HEK293 (cell line): ENCODE data around the gene OSGEPL1.

Experiments
- CTCF ChIA-PET: fragments of 350-600 bp; formaldehyde crosslinking; extraction: SDS; loops from one replicate; lab custom pipeline; 2021; ENCODE audit warnings: antibody characterized with exemption; lab: Yijun Ruan, JAX
- POLR2A ChIA-PET: fragments of 300-600 bp; formaldehyde crosslinking; extraction: SDS; loops from one replicate; lab custom pipeline; 2020; ENCODE audit warnings: antibody characterized with exemption, inconsistent platforms; lab: Yijun Ruan, JAX
- H3K27ac ChIP-seq: fragments of 200-500 bp; sonication (Bioruptor generic); 2 replicates; pipeline ENCODE4 v1.5.1; 2014; ENCODE audit warnings: low read depth, low read length, control low read depth, inconsistent platforms; ENCODE audit errors: extremely low read depth
- H3K36me3 ChIP-seq, 2 experiments: fragments of 200-500 bp in 1 of 2; sonication (Bioruptor generic) in 1 of 2; 1 replicate in 1 of 2; 2 replicates in 1 of 2; pipeline ENCODE4 v1.5.1; 2014 to 2017; ENCODE audit warnings: inconsistent platforms in 2 of 2, low read length in 2 of 2; ENCODE audit not compliant: control insufficient read depth in 2 of 2, insufficient read depth in 1 of 2
- H3K4me1 ChIP-seq: fragments of 200-500 bp; sonication (Bioruptor generic); 2 replicates; pipeline ENCODE4 v1.5.1; 2014; ENCODE audit warnings: mild to moderate bottlenecking, low read length, inconsistent platforms; ENCODE audit not compliant: control insufficient read depth, insufficient read depth
- H3K4me3 ChIP-seq: 2 replicates; pipeline ENCODE4 v1.5.1; 2011; ENCODE audit warnings: low read depth, mild to moderate bottlenecking, control low read depth, low read length, moderate library complexity
- H3K9me3 ChIP-seq: fragments of 200-500 bp; sonication (Bioruptor generic); 2 replicates; pipeline ENCODE4 v1.5.1; 2014; ENCODE audit warnings: low read depth, low read length, inconsistent platforms; ENCODE audit not compliant: control insufficient read depth, insufficient read depth
- MEIS1 ChIP-seq: sonication (generic); formaldehyde crosslinking; IDR thresholded peaks from 2 replicates; pipeline ENCODE4 v1.8.1; 2022; ENCODE audit warnings: missing genetic modification reagents, mild to moderate bottlenecking, borderline replicate concordance
- ZNF146 ChIP-seq: fragments of 450-650 bp; formaldehyde crosslinking; IDR thresholded peaks from 2 replicates; pipeline ENCODE4 v1.5.1; 2016; ENCODE audit warnings: missing biosample characterization, missing genetic modification characterization
- ZNF423 ChIP-seq: fragments of 450-650 bp; formaldehyde crosslinking; IDR thresholded peaks from 2 replicates; pipeline ENCODE4 v1.5.1; 2016; ENCODE audit warnings: missing biosample characterization, missing genetic modification characterization
- ZNF473 ChIP-seq: fragments of 450-650 bp; formaldehyde crosslinking; IDR thresholded peaks from 2 replicates; pipeline ENCODE4 v1.5.1; 2017; ENCODE audit warnings: missing biosample characterization, missing genetic modification characterization
- ZNF600 ChIP-seq: fragments of 450-650 bp; formaldehyde crosslinking; IDR thresholded peaks from 2 replicates; pipeline ENCODE4 v1.5.1; 2016; ENCODE audit warnings: missing biosample characterization, missing genetic modification characterization
- ZNF610 ChIP-seq: fragments of 450-650 bp; formaldehyde crosslinking; IDR thresholded peaks from 2 replicates; pipeline ENCODE4 v1.5.1; 2016; ENCODE audit warnings: missing biosample characterization, missing genetic modification characterization, borderline replicate concordance
- ZNF654 ChIP-seq: fragments of 450-650 bp; formaldehyde crosslinking; IDR thresholded peaks from 2 replicates; pipeline ENCODE4 v1.5.1; 2016; ENCODE audit warnings: low read depth, missing biosample characterization, missing genetic modification characterization

The OSGEPL1 gene

GRCh38 chr2:189700681-189701080, 61.9 kb downstream of the OSGEPL1 start:
- ChIA-PET POLR2A (no interaction called here), CTCF (interaction anchor here (0.5 to 2.2 kb wide), 9 partner anchors 10 to 1712 kb away, joined by 3 to 9 read pairs (median 3); no protein-coding TSS in a partner anchor)
- no peaks in the 10 kb centered on the region; a peak in 1 of 3 replicates for H3K36me3 ChIP-seq
- H3K4me1 ChIP-seq = no peaks in the 10 kb centered on the region
- no peak overlapping the region for H3K4me3 ChIP-seq
- H3K27ac ChIP-seq = no peak overlapping the region
- no peak for TF ChIP-seq ZNF423 (tag by site-specific recombination)
- TF ChIP-seq ZNF146 (tag by site-specific recombination) = peak; percentile 81
- TF ChIP-seq ZNF610 (tag by site-specific recombination) = no peak
- TF ChIP-seq, all 188 proteins: peak for 1
- no peaks in the 10 kb centered on the region for H3K9me3 ChIP-seq

GRCh38 chr2:189698020-189698887, 64.3 kb downstream of the OSGEPL1 start:
- H3K9me3 ChIP-seq = no peaks in the 10 kb centered on the region
- H3K4me1 ChIP-seq = no peaks in the 10 kb centered on the region
- no peaks in the 10 kb centered on the region; a peak in 1 of 3 replicates for H3K36me3 ChIP-seq
- no peak overlapping the region for H3K4me3 ChIP-seq
- TF ChIP-seq ZNF473 (tag by site-specific recombination) = no peak
- no peak for TF ChIP-seq ZNF600 (tag by site-specific recombination)
- no peak for TF ChIP-seq MEIS1 (CRISPR knock-in tag)
- TF ChIP-seq ZNF654 (tag by site-specific recombination) = peak; percentile 16; the same call in 1 of the 2 replicates
- CTCF ChIA-PET = interaction anchor here (0.6 to 1.6 kb wide), 13 partner anchors 11 to 462 kb away, joined by 3 to 12 read pairs (median 4); no protein-coding TSS in a partner anchor
- H3K27ac ChIP-seq = no peak overlapping the region
- POLR2A ChIA-PET = no interaction called here
